Measurements from ENCODE around the gene RAMP1. TPM values are rescaled to one million over a fixed set of nuclear protein-coding genes. Genes with fewer than 3 reads are reported as not detected.

RAMP1 gene
- total RNA-seq, 1 donor from 2014 or later, result 3.9 TPM

- H3K4me1 Mint-ChIP-seq, result no peaks in the 10 kb centered on the region
- TF ChIP-seq CTCF (IDR thresholded peaks at IDR 0.05), result no peak
- no peak overlapping the region for H3K27ac Mint-ChIP-seq
- ChIA-PET POLR2A (interaction anchor here (1.5 kb wide), 1 partner anchor 15 kb away, joined by 3 read pairs; no protein-coding TSS in a partner anchor), CTCF (interaction anchor here (0.9 to 1.1 kb wide), 2 partner anchors 15 to 48 kb away, joined by 3 read pairs; no protein-coding TSS in a partner anchor)
- no peak for ATAC-seq (ENCODE audit: low read depth)
- H3K9me3 Mint-ChIP-seq, result no peaks in the 10 kb centered on the region
- H3K27me3 Mint-ChIP-seq, result peaks cover 16% of the 10 kb centered on the region
- intact Hi-C loops (cut with micrococcal nuclease), result no loop called here
- H3K4me3 Mint-ChIP-seq, result no peak overlapping the region
- DNase-seq, result peak; percentile 4
- no peaks in the 10 kb centered on the region for H3K36me3 Mint-ChIP-seq (ENCODE audit: low read depth)
Measured at GRCh38 chr2:237875256-237876060, 16.0 kb downstream of the RAMP1 start.

DNA sequence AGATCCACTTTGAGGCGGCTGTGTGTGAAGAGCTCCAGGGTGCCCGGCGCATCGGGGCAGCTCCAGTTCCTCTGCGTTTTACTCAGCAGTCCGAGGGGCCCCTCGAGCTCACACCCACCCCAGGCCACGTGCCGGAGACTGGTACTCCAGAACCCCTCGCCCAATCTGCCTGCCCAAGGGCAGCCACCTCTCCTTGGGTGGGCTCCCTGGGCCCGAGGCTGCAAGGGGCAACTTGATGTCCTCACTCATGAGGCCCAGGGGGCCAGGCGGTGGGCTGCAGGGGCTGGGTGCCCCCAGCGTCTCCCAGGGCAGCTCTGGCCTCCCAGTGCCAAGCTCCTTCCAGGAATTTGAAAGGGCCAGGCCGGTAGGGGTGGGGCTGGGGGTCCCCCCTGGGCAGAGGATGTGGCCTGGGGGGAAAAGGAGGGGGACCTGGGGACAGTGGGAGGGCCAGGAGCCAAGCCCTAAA lies 16.7 kb downstream of the RAMP1 start:
- TF ChIP-seq CTCF (IDR thresholded peaks at IDR 0.05), result no peak
- peaks cover 14% of the 10 kb centered on the region for H3K27me3 Mint-ChIP-seq
- H3K27ac Mint-ChIP-seq, result no peak overlapping the region
- intact Hi-C loops (cut with micrococcal nuclease), result no loop called here
- peak; percentile 12 for DNase-seq
- no peak for ATAC-seq (ENCODE audit: low read depth)
- H3K4me3 Mint-ChIP-seq, result no peak overlapping the region
- no peaks in the 10 kb centered on the region for H3K4me1 Mint-ChIP-seq
- H3K9me3 Mint-ChIP-seq, result no peaks in the 10 kb centered on the region
- ChIA-PET POLR2A (no interaction called here), CTCF (interaction anchor here (0.9 to 1.1 kb wide), 2 partner anchors 14 to 47 kb away, joined by 3 read pairs; no protein-coding TSS in a partner anchor)
- no peaks in the 10 kb centered on the region for H3K36me3 Mint-ChIP-seq (ENCODE audit: low read depth)

GRCh38 chr2:237876532-237876931 lies 17.1 kb downstream of the RAMP1 start:
- TF ChIP-seq CTCF (IDR thresholded peaks at IDR 0.05), result no peak
- POLR2A ChIA-PET, result no interaction called here
- H3K27me3 Mint-ChIP-seq, result peaks cover 11% of the 10 kb centered on the region
- DNase-seq, result no peak
- H3K4me3 Mint-ChIP-seq, result no peak overlapping the region
- H3K9me3 Mint-ChIP-seq, result no peaks in the 10 kb centered on the region
- intact Hi-C loops (cut with micrococcal nuclease), result no loop called here
- no peak for ATAC-seq (ENCODE audit: low read depth)
- no peaks in the 10 kb centered on the region for H3K36me3 Mint-ChIP-seq (ENCODE audit: low read depth)
- H3K4me1 Mint-ChIP-seq, result no peaks in the 10 kb centered on the region
- CTCF ChIA-PET, result interaction anchor here (1.1 kb wide), 1 partner anchor 47 kb away, joined by 3 read pairs; no protein-coding TSS in a partner anchor
- H3K27ac Mint-ChIP-seq, result no peak overlapping the region

DNA sequence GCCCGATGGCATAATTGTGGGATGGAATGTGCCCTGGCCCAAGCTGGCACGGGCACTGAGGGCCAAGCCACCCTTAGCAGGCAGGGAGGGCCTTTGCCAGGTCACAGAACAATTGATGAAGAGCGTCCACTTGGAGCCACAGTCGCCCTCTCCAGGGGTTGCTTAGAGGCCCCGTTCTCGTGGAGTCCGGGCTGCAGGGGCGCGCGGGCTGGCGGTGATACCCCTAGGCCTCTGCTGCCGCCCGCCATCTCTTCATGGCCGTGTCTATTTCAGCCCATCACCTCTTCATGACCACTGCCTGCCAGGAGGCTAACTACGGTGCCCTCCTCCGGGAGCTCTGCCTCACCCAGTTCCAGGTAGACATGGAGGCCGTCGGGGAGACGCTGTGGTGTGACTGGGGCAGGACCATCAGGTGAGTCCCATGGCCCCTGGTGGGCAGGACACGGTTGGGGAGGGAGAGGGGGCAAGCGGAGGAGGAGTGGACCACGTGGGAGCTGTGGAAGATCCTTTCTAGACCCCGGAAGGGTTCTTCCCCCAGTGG lies 17.6 kb downstream of the RAMP1 start:
- peak; percentile 12 for DNase-seq
- H3K36me3 Mint-ChIP-seq (ENCODE audit: low read depth), result no peaks in the 10 kb centered on the region
- H3K9me3 Mint-ChIP-seq, result no peaks in the 10 kb centered on the region
- no peak overlapping the region for H3K27ac Mint-ChIP-seq
- H3K27me3 Mint-ChIP-seq, result peaks cover 9% of the 10 kb centered on the region
- intact Hi-C loops (cut with micrococcal nuclease), result no loop called here
- no peak overlapping the region for H3K4me3 Mint-ChIP-seq
- POLR2A ChIA-PET, result no interaction called here
- no peak for TF ChIP-seq CTCF (IDR thresholded peaks at IDR 0.05)
- CTCF ChIA-PET, result no interaction called here
- ATAC-seq (ENCODE audit: low read depth), result no peak
- no peaks in the 10 kb centered on the region for H3K4me1 Mint-ChIP-seq

- H3K4me1 Mint-ChIP-seq, result no peaks in the 10 kb centered on the region
- POLR2A ChIA-PET, result no interaction called here
- no peak overlapping the region for H3K4me3 Mint-ChIP-seq
- H3K27me3 Mint-ChIP-seq, result peaks cover 7% of the 10 kb centered on the region
- no peak for ATAC-seq (ENCODE audit: low read depth)
- H3K9me3 Mint-ChIP-seq, result no peaks in the 10 kb centered on the region
- no peak overlapping the region for H3K27ac Mint-ChIP-seq
- intact Hi-C loops (cut with micrococcal nuclease), result no loop called here
- CTCF ChIA-PET, result no interaction called here
- DNase-seq, result peak; percentile 12
- TF ChIP-seq CTCF (IDR thresholded peaks at IDR 0.05), result no peak
- H3K36me3 Mint-ChIP-seq (ENCODE audit: low read depth), result no peaks in the 10 kb centered on the region
Measured at GRCh38 chr2:237877576-237878307, 18.3 kb downstream of the RAMP1 start.

Measured in activated B cell treated with CpG ODN at 0.5 μM for 24 hours (primary cell).